ENCODE data around the gene GPSM1.

The GPSM1 gene, protein sequence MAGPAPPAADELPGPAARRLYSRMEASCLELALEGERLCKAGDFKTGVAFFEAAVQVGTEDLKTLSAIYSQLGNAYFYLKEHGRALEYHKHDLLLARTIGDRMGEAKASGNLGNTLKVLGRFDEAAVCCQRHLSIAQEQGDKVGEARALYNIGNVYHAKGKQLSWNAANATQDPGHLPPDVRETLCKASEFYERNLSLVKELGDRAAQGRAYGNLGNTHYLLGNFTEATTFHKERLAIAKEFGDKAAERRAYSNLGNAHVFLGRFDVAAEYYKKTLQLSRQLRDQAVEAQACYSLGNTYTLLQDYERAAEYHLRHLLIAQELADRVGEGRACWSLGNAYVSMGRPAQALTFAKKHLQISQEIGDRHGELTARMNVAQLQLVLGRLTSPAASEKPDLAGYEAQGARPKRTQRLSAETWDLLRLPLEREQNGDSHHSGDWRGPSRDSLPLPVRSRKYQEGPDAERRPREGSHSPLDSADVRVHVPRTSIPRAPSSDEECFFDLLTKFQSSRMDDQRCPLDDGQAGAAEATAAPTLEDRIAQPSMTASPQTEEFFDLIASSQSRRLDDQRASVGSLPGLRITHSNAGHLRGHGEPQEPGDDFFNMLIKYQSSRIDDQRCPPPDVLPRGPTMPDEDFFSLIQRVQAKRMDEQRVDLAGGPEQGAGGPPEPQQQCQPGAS

DNA sequence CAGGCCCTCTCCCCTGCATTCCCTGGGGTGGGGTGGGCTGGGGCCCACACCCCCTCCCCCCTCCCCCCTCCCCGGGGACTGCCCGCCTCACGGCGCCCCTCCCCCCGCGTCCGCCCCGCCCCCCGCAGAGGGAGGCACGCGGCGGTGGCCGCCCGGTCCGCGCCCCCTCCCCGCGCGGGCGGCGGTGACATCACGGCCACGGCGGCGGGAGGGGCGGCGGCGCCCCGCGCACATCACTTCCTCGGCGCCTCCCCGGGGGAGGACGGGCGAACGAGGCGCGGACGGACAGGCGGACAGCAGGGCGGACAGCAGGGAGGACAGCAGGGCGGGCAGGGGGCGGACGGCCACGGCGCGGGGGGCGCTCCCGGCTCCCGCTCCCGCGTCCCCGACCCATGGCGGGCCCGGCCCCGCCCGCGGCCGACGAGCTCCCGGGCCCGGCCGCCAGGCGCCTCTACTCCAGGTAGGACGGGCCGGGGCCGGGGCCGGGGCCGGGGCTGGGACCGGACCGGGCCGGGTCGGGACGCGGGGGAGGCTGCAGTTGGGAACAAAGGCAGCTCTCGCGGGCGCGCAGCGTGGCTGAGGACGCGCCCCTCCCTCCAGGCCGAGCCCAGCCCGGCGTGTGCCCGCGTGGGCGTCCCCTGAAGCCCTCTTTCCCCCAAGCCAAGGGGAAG is at the start of gene GPSM1:
TSS of gene GPSM1 (plus strand) at position 236 of the 671 bp plus-strand sequence. CDS start at position 393, 157 bp downstream.
- DNase-seq (ENCODE audit: low read depth), result no peak

GRCh38 chr9:136277746-136278145 is 49.6 kb upstream of the GPSM1 start:
- no peak for DNase-seq (ENCODE audit: low read depth)

DNA sequence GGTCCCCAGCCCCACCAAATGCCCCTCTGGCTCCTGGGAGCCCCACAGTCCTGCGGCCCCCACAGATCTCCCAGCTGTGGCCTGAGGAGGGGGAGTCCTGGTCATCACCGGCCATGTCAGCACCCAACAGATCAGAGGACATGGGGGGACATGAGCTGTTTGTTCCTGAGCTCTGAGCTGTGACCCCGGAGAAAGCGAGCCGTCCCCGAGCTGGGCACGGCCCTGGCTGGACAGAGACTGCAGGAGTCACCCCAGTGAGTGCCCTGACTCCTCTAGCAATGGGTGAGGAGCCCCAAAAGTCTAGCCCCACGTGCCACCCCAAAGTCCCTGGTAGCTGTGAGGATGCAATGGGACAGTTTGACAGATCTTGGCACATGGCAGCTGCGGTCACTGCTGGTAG is 49.1 kb upstream of the GPSM1 start:
- DNase-seq (ENCODE audit: low read depth), result no peak

DNA sequence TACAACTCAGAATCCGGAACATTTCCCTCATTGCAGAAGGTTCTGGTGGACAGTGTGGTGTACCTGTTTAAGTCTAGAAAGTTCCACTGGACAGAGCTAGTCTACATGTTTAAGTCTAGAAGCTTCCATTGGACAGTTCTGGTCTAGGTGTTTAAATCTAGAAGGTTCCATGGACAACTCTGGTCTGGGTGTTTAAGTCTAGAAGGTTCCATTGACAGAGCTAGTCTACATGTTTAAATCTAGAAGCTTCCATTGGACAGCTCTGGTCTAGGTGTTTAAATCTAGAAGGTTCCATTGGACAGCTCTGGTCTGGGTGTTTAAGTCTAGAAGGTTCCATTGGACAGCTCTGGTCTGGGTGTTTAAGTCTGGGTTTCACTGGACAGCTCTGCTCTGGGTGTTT is 48.4 kb upstream of the GPSM1 start:
- no peak for DNase-seq (ENCODE audit: low read depth)

- no peak for DNase-seq (ENCODE audit: low read depth)
These were observed 47.9 kb upstream of the GPSM1 start for GRCh38 chr9:136279471-136279870.

GRCh38 chr9:136280535-136281315 is 46.6 kb upstream of the GPSM1 start:
- DNase-seq (ENCODE audit: low read depth), result no peak

DNA sequence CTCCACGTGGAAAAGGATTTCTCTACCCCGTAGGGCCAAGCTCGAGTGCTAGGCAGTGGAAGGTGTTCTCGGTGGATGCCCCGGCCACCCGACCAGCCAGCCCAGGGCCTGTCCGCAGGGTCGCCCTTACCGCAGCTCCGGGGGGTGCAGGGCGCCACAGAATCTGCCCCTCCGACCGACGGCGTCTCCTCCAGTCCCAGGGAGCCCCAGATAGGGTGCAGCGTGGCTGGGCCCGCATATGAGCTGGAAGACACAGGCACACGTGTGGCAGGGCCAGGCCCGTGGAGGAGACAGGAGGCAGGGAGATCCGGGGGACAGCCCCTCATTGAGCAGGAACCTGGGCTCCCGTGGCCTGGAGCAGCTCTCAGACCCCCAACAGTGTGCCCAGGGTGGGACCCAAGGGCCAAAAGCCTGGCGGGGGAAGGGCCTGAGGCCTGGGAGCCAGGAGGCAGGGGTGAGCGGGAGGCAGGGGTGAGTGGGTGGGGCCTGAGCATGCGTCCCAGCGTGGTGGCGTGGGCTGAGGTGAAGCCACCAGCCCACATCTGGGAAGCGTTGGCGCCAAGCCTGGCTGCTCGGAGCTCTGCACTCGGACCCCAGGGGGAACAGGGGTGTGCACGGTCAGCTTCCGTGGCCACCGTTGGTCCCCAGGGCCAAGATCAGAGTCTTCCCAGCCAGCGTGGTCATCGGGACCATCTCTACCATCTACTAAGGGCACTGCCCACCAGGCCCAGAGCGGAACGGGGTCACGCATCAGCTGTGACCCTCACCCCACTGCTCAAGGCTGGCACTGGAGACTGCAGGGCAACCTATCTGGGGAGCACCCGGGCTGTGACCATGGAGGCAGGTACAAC is 45.7 kb upstream of the GPSM1 start:
- DNase-seq (ENCODE audit: low read depth), result no peak

GRCh38 chr9:136282272-136282861 is 45.0 kb upstream of the GPSM1 start:
- no peak for DNase-seq (ENCODE audit: low read depth)

GRCh38 chr9:136283291-136284235 is 43.8 kb upstream of the GPSM1 start:
- DNase-seq (ENCODE audit: low read depth), result peak; percentile 57

DNA sequence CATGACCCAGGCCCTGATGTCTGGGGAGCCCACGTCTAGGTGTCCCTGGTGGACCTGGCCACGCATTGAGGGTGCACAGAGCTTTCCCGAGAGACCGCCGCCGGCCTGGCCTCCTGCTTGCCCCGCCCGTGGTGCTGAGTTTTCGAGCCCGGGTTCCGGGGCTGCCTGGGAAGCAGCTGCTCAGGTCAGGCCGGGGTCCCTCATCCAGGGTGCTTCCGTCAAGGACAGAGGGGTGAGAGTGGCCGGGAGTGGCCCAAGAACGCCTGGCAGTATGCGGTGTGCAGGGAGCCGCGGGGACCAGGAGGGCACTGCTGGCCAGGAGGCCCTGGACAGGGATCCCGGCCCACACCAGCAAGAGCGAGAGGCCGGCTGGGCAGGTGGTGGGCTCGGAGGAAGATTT is 43.0 kb upstream of the GPSM1 start:
- DNase-seq (ENCODE audit: low read depth), result no peak

DNA sequence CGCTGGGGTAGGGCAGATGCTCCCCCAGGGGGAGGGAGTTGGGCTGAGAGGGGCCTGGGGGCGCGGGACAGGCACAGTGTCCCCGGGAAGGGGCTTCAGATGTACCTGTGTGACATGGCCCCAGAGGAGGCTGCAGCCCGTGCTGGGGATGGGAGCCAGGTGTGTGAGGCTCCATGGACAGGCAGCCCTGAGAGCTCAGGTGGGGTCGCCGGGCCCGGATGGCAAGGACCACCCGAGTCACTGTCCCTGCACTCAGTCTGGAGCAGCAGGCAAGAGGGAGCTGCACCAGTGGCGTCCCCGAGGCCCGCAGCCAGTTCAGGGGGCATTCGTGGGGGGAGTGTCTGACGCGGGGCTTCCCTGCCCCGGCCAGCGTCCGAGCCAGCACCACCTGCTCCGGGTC is 42.4 kb upstream of the GPSM1 start:
- DNase-seq (ENCODE audit: low read depth), result no peak

DNA sequence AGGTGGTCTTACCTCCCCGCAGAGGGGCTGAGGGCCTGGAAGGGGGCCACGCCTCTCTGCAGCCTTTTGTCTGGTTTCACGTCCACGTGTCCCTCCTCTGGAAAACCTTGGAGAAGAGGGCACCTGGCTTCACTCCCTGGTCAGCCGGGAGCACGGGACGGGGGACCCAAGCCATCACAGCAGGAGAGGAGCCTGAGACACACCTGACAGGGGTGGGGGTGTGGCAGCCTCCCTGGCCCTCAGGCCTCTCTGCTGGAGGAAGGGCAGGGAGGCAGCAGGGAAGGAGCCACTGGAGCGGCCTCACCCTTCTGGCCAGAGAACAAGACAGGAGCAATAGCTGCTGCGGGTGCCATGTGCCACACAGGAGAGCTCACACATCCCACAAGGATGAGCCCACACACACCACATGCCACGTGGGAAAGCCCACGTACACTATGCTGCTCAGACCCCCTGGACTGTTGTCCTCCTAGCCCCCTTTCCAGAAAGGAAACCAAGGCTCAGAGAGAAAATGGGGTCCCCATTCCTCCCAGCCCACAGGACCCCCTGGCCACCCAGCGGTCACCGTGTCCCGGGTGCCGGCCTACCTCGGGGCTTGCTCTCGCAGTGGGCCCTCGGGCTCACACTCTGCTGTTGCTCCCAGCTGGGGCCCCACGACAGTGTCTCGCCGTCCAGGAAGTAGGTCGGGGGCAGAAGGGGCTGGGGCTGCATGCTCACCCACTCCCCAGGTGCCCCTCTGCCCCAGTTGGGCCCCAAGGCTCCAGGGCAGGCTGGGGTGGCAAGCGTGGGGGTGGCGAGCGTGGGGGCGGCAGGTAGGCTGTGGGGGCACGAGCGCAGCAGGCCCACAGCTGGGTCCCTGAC is 41.6 kb upstream of the GPSM1 start:
- DNase-seq (ENCODE audit: low read depth), result no peak

DNA sequence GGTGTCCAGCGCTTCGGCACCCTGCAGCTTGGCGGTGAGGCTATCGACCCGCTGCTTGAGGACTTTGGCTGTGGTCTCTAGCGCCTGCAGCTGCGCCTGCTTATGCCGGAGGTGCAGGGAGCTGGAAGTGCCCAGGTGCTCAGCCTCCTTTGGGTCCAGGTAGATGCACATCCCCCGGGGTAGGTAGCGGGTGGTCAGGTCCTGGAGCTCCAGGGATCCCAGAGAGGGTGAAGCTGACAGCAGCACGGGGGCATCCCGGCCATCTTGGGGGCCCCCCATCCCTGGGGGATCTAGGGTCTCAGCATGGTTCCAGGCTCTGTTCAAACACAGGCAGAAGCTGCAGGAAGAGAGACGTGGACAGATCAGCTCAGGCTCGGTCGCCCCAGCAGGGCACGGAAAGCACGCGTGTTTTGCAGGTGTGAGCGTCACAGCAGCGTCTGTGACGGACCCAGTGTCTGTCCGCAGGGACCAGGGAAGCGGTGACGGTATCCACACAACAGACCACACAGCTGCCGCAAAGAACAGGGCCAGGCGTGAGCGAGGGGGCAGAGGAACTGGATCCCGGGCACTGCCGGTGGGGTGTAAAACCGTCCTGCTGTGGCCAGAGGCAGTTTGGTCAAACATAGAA is 40.9 kb upstream of the GPSM1 start:
- no peak for DNase-seq (ENCODE audit: low read depth)

GRCh38 chr9:136286987-136287379 is 40.4 kb upstream of the GPSM1 start:
- no peak for DNase-seq (ENCODE audit: low read depth)

DNA sequence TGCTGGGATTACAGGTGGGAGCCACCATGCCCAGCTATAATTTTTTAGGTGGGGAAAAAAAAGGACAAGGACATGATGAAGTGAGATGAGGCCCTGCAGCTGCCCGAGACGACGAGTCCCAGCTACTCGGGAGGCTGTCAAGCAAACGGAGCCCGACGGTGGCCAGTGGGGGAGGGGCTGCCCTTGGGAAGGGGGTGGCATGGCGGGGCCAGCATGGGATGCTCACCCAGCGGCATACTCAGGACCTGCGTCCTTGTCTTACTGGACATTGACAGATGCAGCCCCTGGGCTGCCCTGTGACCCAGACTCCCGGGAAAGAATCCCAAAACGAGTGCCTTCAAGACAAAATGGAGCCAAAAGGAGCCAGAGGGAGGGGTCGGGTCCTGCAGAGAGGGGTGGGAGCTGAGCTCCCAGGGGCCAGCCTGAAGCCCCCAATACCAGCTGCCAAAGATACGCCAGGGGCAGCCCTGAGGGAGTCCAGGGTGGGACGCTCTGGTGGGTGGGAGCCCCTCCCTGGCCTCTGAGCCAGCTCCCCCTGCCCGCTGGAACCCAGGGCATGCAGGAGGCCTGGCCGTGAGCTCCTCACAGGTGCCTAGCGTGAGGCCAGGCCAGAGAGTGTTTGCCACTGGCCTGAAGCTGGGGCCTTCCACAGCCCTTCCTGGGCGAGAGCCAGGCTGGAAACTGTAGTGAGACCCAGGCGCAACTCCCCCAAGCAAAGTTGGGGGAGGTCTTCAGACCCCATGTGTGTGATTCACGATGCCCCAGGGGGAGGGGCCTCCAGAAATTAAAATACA is 39.2 kb upstream of the GPSM1 start:
- DNase-seq (ENCODE audit: low read depth), result no peak

DNA sequence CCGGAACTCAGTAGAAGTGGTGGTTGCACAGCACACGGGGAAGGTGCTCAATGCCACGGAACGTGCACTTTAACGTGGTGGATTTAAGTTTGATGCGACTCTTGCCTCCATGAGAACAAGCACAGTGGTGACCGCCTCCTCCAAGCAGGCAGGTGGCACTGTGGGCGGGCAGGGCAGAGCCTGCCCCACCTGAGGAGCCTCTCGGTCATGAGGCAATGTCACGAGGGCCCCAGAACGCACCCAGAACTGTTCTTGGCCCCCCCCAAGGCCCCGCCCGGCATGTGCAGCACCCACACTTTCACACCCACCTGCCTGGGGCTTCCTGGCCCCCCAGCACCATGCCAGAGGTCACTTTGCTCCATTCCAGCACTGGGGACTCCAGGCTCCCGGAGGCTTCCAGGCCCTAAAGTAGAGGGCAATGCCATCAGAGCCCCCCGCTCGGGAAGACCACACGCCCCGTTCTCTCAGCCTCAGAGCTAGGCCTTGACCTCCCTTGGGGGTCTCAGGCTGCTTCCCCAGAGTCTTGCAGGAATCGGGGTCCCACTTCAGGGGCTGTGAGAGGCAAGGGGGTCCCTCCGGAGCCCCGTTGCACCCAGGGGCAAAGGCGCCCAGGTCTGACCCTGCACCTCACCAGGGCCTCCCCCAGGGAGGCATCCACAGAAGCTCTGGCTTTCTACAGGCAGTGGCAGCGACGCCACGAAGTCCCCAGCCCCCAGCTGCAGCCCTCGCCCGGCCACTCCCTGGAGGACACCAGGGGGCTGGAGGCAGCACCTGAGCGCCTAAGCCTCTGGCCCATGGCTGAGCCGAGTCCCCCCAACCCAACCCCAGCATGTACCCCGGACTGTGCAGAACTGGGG is 37.5 kb upstream of the GPSM1 start:
- no peak for DNase-seq (ENCODE audit: low read depth)

Data from activated T-cell treated with anti-CD3 and anti-CD28 coated beads for 1 hour (primary cell).